Thoracic aorta (tissue), 2 donors: Measurements from ENCODE around the gene LRP5. TPM values are rescaled to one million over a fixed set of nuclear protein-coding genes. Genes with fewer than 3 reads are reported as not detected.

Experiments
- ATAC-seq: fragments of 150-250 bp; one replicate; pipeline ENCODE4 v1.8.0; 2017; ENCODE audit warnings: low read depth; ENCODE audit not compliant: insufficient number of reproducible peaks, low FRiP score
- DNase-seq: peaks from one replicate; pipeline ENCODE4 v3.0.0-alpha.2; 2020; ENCODE audit warnings: low spot score
- H3K27ac ChIP-seq, 2 donors: fragments of 200-600 bp; sonication (generic); 1 replicate in 1 of 2; 2 replicates in 1 of 2; pipeline ENCODE4 v1.5.1; 2016; ENCODE audit warnings: mild to moderate bottlenecking in 2 of 2, moderate library complexity in 2 of 2
- H3K27me3 ChIP-seq: fragments of 200-600 bp; sonication (generic); replicated peaks from 2 replicates; pipeline ENCODE4 v1.6.0; 2016; ENCODE audit warnings: mild to moderate bottlenecking; ENCODE audit not compliant: insufficient read depth
- H3K36me3 ChIP-seq: fragments of 200-600 bp; sonication (generic); one replicate; pipeline ENCODE4 v1.5.1; 2016
- H3K4me1 ChIP-seq, 2 donors: fragments of 200-600 bp; sonication (generic); 1 replicate in 1 of 2; 2 replicates in 1 of 2; pipeline versions ENCODE4 v1.5.1 to v1.6.0; 2016; ENCODE audit warnings: low read depth in 2 of 2, mild to moderate bottlenecking in 1 of 2; ENCODE audit not compliant: control insufficient read depth in 1 of 2
- H3K4me3 ChIP-seq: fragments of 200-600 bp; sonication (generic); 2 replicates; pipeline ENCODE4 v1.5.1; 2016; ENCODE audit warnings: mild to moderate bottlenecking
- H3K9me3 ChIP-seq: fragments of 200-600 bp; sonication (generic); 2 replicates; pipeline ENCODE4 v1.5.1; 2016
- CTCF ChIP-seq: fragments of 200-600 bp; sonication (generic); IDR thresholded peaks from one replicate; pipeline ENCODE4 v1.5.1; 2019; ENCODE audit warnings: antibody characterized with exemption
- total RNA-seq, 2 donors: library from RNA; depleted of rRNA; stranded (reverse); fragments of >200 nt; gene quantifications; one replicate each; pipeline versions ENCODE4 v1.1.0 to v1.2.3, GENCODE V29; 2016

LRP5 gene
- total RNA-seq, 2 donors from 2014 or later = 67.2 to 99.1 TPM

- H3K4me1 ChIP-seq = peaks cover 12 to 30% of the 10 kb centered on the region in 2 donors
These were observed 46.1 kb upstream of the LRP5 start for GRCh38 chr11:68266121-68266891.

GRCh38 chr11:68266936-68267880 is 45.2 kb upstream of the LRP5 start:
- Histone ChIP-seq H3K4me1 (peaks cover 12 to 31% of the 10 kb centered on the region in 2 donors), H3K4me3 (no peak overlapping the region), H3K27me3 (no peaks in the 10 kb centered on the region), H3K9me3 (no peaks in the 10 kb centered on the region), H3K36me3 (peaks cover 38% of the 10 kb centered on the region), H3K27ac (no peak overlapping the region)
- TF ChIP-seq CTCF = no peak
- ATAC-seq (no peak), DNase-seq (no peak)

More at GRCh38 chr11:68266121-68266891, 46.1 kb upstream of the LRP5 start:
- Histone ChIP-seq H3K27ac (no peak overlapping the region), H3K27me3 (no peaks in the 10 kb centered on the region), H3K4me3 (no peak overlapping the region), H3K9me3 (no peaks in the 10 kb centered on the region), H3K36me3 (peaks cover 47% of the 10 kb centered on the region)
- no peak for DNase-seq
- TF ChIP-seq CTCF = no peak
- ATAC-seq = no peak

GRCh38 chr11:68267881-68268240 is 44.5 kb upstream of the LRP5 start:
- no peaks in the 10 kb centered on the region for H3K27me3 ChIP-seq
- ATAC-seq (no peak), DNase-seq (no peak)
- H3K27ac ChIP-seq = no peak overlapping the region
- peaks cover 36% of the 10 kb centered on the region for H3K36me3 ChIP-seq
- TF ChIP-seq CTCF = no peak
- H3K9me3 ChIP-seq = no peaks in the 10 kb centered on the region
- no peak overlapping the region for H3K4me3 ChIP-seq
- peaks cover 15 to 38% of the 10 kb centered on the region in 2 donors for H3K4me1 ChIP-seq

GRCh38 chr11:68269414-68270081 is 42.8 kb upstream of the LRP5 start:
- Histone ChIP-seq H3K36me3 (peaks cover 29% of the 10 kb centered on the region), H3K4me3 (peak overlapping the region; percentile 90), H3K4me1 (peaks cover 18 to 39% of the 10 kb centered on the region in 2 donors), H3K27ac (peak overlapping the region; percentile 98), H3K27me3 (no peaks in the 10 kb centered on the region), H3K9me3 (no peaks in the 10 kb centered on the region)
- ATAC-seq (peak; percentile 26), DNase-seq (no peak)
- TF ChIP-seq CTCF = no peak
